ENCODE data around the gene DNAJC30. TPM values are rescaled to one million over a fixed set of nuclear protein-coding genes. Genes with fewer than 3 reads are reported as not detected.

Gene DNAJC30
- total RNA-seq = 5.2 and 6.2 TPM in 2 replicates

DNA sequence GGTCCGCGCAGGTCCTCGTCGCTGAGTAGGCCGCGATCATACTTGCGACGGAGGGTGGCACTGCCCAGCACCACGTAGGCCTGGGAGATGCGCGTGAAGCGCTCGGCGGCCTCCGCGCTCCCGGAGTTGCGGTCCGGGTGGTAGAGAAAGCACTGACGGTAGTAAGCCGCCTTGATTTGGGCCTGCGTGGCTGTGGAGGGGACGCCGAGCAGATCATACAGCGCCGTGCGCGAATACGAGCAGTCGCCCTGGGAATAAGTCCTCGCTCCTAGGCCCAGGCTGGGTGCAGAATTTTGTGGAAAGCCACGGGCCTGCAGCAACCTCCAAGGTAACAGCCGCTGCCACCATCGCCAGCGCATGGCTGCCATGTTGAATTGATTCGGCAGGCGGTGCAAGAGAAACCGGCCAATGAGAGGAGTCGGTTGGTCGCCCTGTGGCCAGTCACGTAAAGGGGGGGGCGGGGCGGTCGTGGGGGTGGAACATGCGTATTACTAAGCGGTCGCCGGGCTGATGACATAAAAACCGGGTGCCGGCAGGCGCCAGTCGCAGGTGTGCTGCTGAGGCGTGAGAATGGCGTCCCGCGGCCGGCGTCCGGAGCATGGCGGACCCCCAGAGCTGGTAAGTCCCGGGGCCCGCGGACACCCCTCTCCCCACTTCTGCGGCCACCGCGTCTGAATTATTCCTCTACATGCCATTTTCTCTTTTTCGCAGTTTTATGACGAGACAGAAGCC, at the start of gene DNAJC30, which contains the start of gene BUD23:
TSS of gene DNAJC30 (minus strand) at position 398 of the 732 bp plus-strand sequence. CDS start at position 368, 30 bp downstream.
TSS of gene BUD23 (plus strand) at position 542 of the 732 bp plus-strand sequence. CDS start at position 571, 29 bp downstream.

DNA sequence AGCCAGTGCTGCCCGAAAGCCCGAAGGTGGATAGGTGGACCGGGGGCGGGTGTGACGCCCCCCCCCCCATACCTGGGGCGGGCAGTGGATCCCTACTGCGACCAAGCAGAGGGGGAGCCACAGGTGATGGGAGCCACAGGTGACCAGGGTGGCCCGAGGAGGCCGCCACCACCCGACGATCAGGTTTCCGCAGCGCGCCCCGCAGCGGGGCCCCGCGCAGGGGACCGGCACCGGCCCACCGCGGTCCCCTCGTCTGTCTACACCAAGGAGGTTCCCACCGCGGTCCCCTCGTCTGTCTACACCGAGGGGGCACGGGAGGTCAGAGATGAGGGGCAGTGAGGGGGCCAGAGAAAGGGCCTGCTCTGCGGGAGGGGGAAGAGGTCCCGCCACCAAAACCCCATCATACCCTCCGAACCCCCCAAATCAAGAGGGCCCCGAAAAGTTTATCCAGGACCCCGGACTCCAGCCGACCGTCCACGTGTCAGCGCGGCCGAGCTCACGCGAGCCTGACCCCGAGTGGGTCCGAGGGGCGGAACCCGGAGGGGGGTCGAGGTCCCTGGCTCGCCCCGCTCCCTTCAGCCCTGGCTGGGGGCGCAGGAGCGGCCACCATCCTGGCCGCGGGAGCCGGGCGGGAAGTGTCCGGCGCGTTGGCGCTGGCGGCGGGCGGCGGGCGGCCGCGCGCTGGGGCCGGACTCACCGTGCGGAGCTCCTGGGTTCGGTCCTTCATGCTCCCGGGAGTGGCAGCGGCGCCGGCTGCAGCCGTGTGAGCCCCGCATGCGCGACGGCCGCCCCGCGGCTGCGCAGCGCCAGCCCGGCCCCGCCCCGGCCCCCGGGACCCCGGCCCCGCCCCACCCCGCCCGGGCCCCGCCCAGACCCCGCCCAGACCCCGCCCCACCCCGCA, 35.9 kb upstream of the DNAJC30 start, which contains the start of gene STX1A:
TSS of gene STX1A (minus strand) at position 765 of the 901 bp plus-strand sequence. CDS start at position 727, 38 bp downstream.

DNA sequence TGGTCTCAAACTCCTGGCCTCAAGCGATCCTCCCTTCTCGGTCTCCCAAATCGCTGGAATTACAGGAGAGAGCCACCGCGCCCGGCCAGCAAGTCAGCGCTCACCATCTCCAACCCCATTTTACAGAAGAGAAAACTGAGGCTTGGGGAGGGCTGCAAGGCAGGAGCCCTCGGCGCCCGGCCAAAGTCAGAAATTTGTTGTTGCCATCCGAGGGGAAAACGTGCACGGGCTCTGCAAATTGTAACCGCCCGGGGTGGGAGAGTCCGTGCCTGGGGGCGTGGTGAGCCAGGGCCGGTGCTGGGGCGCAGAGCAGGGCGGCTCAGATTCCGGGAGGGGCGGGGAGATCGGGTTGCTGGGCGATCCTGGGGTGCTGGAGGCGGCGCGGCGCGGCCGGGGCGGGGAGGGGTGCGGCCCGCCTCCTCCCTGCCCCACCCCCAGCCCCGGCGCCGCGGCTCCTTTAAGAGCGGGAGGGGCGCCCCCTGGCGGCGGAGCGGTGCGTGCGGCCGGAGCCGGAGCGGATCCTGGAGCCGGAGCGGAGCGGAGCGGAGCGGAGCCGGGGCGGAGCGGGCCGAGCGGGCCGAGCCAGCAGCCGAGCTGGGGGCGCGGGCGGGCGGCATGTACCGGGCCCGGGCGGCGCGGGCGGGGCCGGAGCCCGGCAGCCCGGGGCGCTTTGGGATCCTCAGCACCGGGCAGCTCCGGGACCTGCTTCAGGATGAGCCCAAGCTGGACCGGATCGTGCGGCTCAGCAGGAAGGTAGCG, 15.7 kb downstream of the DNAJC30 start, which contains the start of gene VPS37D:
TSS of gene VPS37D (plus strand) at position 488 of the 759 bp plus-strand sequence. CDS start at position 616, 128 bp downstream.

Other genes with a start within 250 kb of the DNAJC30 start
- 0.50 and 0.59 TPM in 2 replicates for gene FZD9, start 249.7 kb downstream of the DNAJC30 start, total RNA-seq
- gene BAZ1B, start 161.2 kb downstream of the DNAJC30 start, total RNA-seq = 32.7 and 35.5 TPM in 2 replicates
- 43.7 and 52.3 TPM in 2 replicates for gene BCL7B, start 125.8 kb downstream of the DNAJC30 start, total RNA-seq
- 71.1 and 79.1 TPM in 2 replicates for gene TBL2, start 104.9 kb downstream of the DNAJC30 start, total RNA-seq
- 0.67 and 2.4 TPM in 2 replicates for gene MLXIPL, start 58.9 kb downstream of the DNAJC30 start, total RNA-seq
- gene VPS37D, start 15.6 kb downstream of the DNAJC30 start, total RNA-seq = 0.89 and 1.8 TPM in 2 replicates
- 74.3 and 79.7 TPM in 2 replicates for gene BUD23, start 144 bp upstream of the DNAJC30 start, total RNA-seq
- 3.0 and 4.3 TPM in 2 replicates for gene STX1A, start 36.2 kb upstream of the DNAJC30 start, total RNA-seq
- 25.9 and 26.3 TPM in 2 replicates for gene ABHD11, start 55.3 kb upstream of the DNAJC30 start, total RNA-seq
- not detected in 2 replicates for gene CLDN3, start 86.8 kb upstream of the DNAJC30 start, total RNA-seq
- 1.2 and 1.7 TPM in 2 replicates for gene CLDN4, start 147.5 kb upstream of the DNAJC30 start, total RNA-seq
- 1.5 and 2.9 TPM in 2 replicates for gene METTL27, start 159.1 kb upstream of the DNAJC30 start, total RNA-seq
- gene TMEM270, start 177.7 kb upstream of the DNAJC30 start, total RNA-seq = not detected in 2 replicates